Esophagus (tissue), 2 donors: Measurements from ENCODE around the gene ODAD3. TPM values are rescaled to one million over a fixed set of nuclear protein-coding genes. Genes with fewer than 3 reads are reported as not detected.

Source experiments
- H3K27ac ChIP-seq, 2 donors: one replicate each; pipeline ENCODE4 v1.5.1; 2013; ENCODE audit warnings: low read depth in 2 of 2, mild to moderate bottlenecking in 2 of 2, inconsistent platforms in 1 of 2, low read length in 1 of 2, moderate library complexity in 1 of 2
- H3K27me3 ChIP-seq, 2 donors: one replicate each; pipeline ENCODE4 v1.6.1; 2013; ENCODE audit warnings: low read length in 2 of 2, control low read depth in 1 of 2, mild to moderate bottlenecking in 1 of 2; ENCODE audit not compliant: insufficient read depth in 2 of 2, control insufficient read depth in 1 of 2
- H3K36me3 ChIP-seq, 2 donors: one replicate each; pipeline ENCODE4 v1.6.1; 2013; ENCODE audit warnings: low read length in 1 of 2; ENCODE audit not compliant: control insufficient read depth in 2 of 2, insufficient read depth in 2 of 2
- H3K4me1 ChIP-seq, 2 donors: one replicate each; pipeline ENCODE4 v1.6.1; 2013; ENCODE audit warnings: low read length in 1 of 2; ENCODE audit not compliant: control insufficient read depth in 2 of 2, insufficient read depth in 2 of 2
- H3K4me3 ChIP-seq, 2 donors: one replicate each; pipeline ENCODE4 v1.5.1; 2013; ENCODE audit warnings: low read length in 2 of 2, mild to moderate bottlenecking in 2 of 2, low read depth in 1 of 2, moderate library complexity in 1 of 2
- H3K9me3 ChIP-seq, 2 donors: one replicate each; pipeline ENCODE4 v1.6.1; 2013; ENCODE audit warnings: mild to moderate bottlenecking in 2 of 2, low read depth in 1 of 2, low read length in 1 of 2, moderate library complexity in 1 of 2; ENCODE audit not compliant: control insufficient read depth in 2 of 2, insufficient read depth in 1 of 2
- WGBS, 2 donors: extraction: QIAGEN DNeasy Blood & Tissue Kit; methylation state at CpG; one replicate each; pipeline ENCODE4 v1.1.7; 2013; 5-methylcytosine and 5-hydroxymethylcytosine counted together
- polyA plus RNA-seq, 2 donors: library from polyadenylated mRNA; stranded (reverse); fragments of 200-250 nt; gene quantifications; one replicate each; pipeline ENCODE4 v1.2.3, GENCODE V29; 2013
- donor health status: healthy with polysubstance abuse.
- donor health status: Bipolar disorder and iron deficiency.

The ODAD3 gene
- polyA plus RNA-seq, 2 donors = 0.06 to 0.20 TPM

GRCh38 chr19:11451871-11452619 is 17.1 kb upstream of the ODAD3 start:
- no peaks in the 10 kb centered on the region for H3K4me1 ChIP-seq
- no peaks in the 10 kb centered on the region for H3K27me3 ChIP-seq
- no peak overlapping the region for H3K27ac ChIP-seq
- no peaks in the 10 kb centered on the region for H3K9me3 ChIP-seq
- H3K4me3 ChIP-seq = no peak overlapping the region
- peaks cover 12 to 26% of the 10 kb centered on the region in 2 donors for H3K36me3 ChIP-seq
- WGBS, 2 donors = 37 to 39% methylated on average over 25 of the region's 25 CpGs

- WGBS, 2 donors = 33 to 42% methylated on average over 12 to 13 of the region's 13 CpGs
- Histone ChIP-seq H3K27me3 (no peaks in the 10 kb centered on the region), H3K4me1 (no peaks in the 10 kb centered on the region), H3K27ac (no peak overlapping the region), H3K36me3 (peaks cover 12 to 30% of the 10 kb centered on the region in 2 donors), H3K4me3 (no peak overlapping the region), H3K9me3 (no peaks in the 10 kb centered on the region)
Measured at GRCh38 chr19:11451327-11451870, 16.5 kb upstream of the ODAD3 start.

GRCh38 chr19:11450570-11451326 is 15.8 kb upstream of the ODAD3 start:
- peaks cover 12 to 32% of the 10 kb centered on the region in 2 donors for H3K36me3 ChIP-seq
- H3K27ac ChIP-seq = no peak overlapping the region
- no peak overlapping the region for H3K4me3 ChIP-seq
- no peaks in the 10 kb centered on the region for H3K9me3 ChIP-seq
- 84 to 87% methylated on average over 21 of the region's 21 CpGs for WGBS, 2 donors
- H3K27me3 ChIP-seq = no peaks in the 10 kb centered on the region
- H3K4me1 ChIP-seq = no peaks in the 10 kb centered on the region

GRCh38 chr19:11448923-11449554 is 14.1 kb upstream of the ODAD3 start:
- 93 to 94% methylated on average over 31 of the region's 31 CpGs for WGBS, 2 donors
- H3K4me1 ChIP-seq = no peaks in the 10 kb centered on the region
- peaks cover 12 to 46% of the 10 kb centered on the region in 2 donors for H3K36me3 ChIP-seq

GRCh38 chr19:11448410-11448809 is 13.5 kb upstream of the ODAD3 start:
- no peaks in the 10 kb centered on the region for H3K9me3 ChIP-seq
- no peaks in the 10 kb centered on the region for H3K4me1 ChIP-seq
- H3K27ac ChIP-seq = no peak overlapping the region
- 84 to 89% methylated on average over 13 of the region's 13 CpGs for WGBS, 2 donors
- peaks cover 12 to 47% of the 10 kb centered on the region in 2 donors for H3K36me3 ChIP-seq
- no peak overlapping the region for H3K4me3 ChIP-seq
- H3K27me3 ChIP-seq = no peaks in the 10 kb centered on the region

More at GRCh38 chr19:11448923-11449554, 14.1 kb upstream of the ODAD3 start:
- Histone ChIP-seq H3K4me3 (no peak overlapping the region), H3K27ac (no peak overlapping the region), H3K9me3 (no peaks in the 10 kb centered on the region), H3K27me3 (no peaks in the 10 kb centered on the region)

GRCh38 chr19:11447347-11448262 is 12.7 kb upstream of the ODAD3 start:
- H3K36me3 ChIP-seq = peaks cover 12 to 47% of the 10 kb centered on the region in 2 donors
- H3K27me3 ChIP-seq = no peaks in the 10 kb centered on the region
- 87 to 91% methylated on average over 32 to 35 of the region's 35 CpGs for WGBS, 2 donors
- H3K4me1 ChIP-seq = no peaks in the 10 kb centered on the region
- H3K27ac ChIP-seq = no peak overlapping the region
- H3K9me3 ChIP-seq = no peaks in the 10 kb centered on the region
- H3K4me3 ChIP-seq = no peak overlapping the region

GRCh38 chr19:11446652-11447301 is 11.9 kb upstream of the ODAD3 start:
- Histone ChIP-seq H3K4me1 (no peaks in the 10 kb centered on the region), H3K27me3 (no peaks in the 10 kb centered on the region), H3K36me3 (peaks cover 12 to 54% of the 10 kb centered on the region in 2 donors), H3K27ac (no peak overlapping the region), H3K9me3 (no peaks in the 10 kb centered on the region), H3K4me3 (no peak overlapping the region)
- whole genome bisulfite sequencing, 2 donors = 68 to 71% methylated on average over 21 to 23 of the region's 23 CpGs

- Histone ChIP-seq H3K4me1 (no peaks in the 10 kb centered on the region), H3K4me3 (no peak overlapping the region), H3K27me3 (no peaks in the 10 kb centered on the region), H3K27ac (no peak overlapping the region), H3K36me3 (peaks cover 12 to 59% of the 10 kb centered on the region in 2 donors), H3K9me3 (no peaks in the 10 kb centered on the region)
- WGBS, 2 donors = 90 to 93% methylated on average over 11 to 14 of the region's 14 CpGs
Measured at GRCh38 chr19:11446271-11446651, 11.3 kb upstream of the ODAD3 start.
